Measurements from ENCODE around the gene LRRC17.
A peak's percentile ranks its signal among the peaks of the same experiment; 100 is the strongest.

LRRC17 gene

GRCh38 chr7:102934239-102934638 lies 21.4 kb downstream of the LRRC17 start:
- Histone ChIP-seq H3K27me3 (no peaks in the 10 kb centered on the region), H3K36me3 (no peaks in the 10 kb centered on the region), H3K9me3 (no peaks in the 10 kb centered on the region), H3K4me3 (ENCODE audit: low read depth, low read length) (no peak overlapping the region), H3K4me1 (peaks cover 19% of the 10 kb centered on the region)
- no peak for TF ChIP-seq CTCF (IDR thresholded peaks at IDR 0.05; ENCODE audit: low read depth, low read length)
- no peak for DNase-seq

- no peak for DNase-seq
- Histone ChIP-seq H3K4me3 (ENCODE audit: low read depth, low read length) (no peak overlapping the region), H3K9me3 (no peaks in the 10 kb centered on the region), H3K4me1 (peaks cover 19% of the 10 kb centered on the region), H3K27me3 (no peaks in the 10 kb centered on the region), H3K36me3 (no peaks in the 10 kb centered on the region)
- TF ChIP-seq CTCF (IDR thresholded peaks at IDR 0.05; ENCODE audit: low read depth, low read length) = no peak
These were observed 21.9 kb downstream of the LRRC17 start for GRCh38 chr7:102934701-102935100.

GRCh38 chr7:102935450-102936115 lies 22.8 kb downstream of the LRRC17 start:
- H3K9me3 ChIP-seq = no peaks in the 10 kb centered on the region
- TF ChIP-seq CTCF (IDR thresholded peaks at IDR 0.05; ENCODE audit: low read depth, low read length) = no peak
- peaks cover 19% of the 10 kb centered on the region for H3K4me1 ChIP-seq
- DNase-seq = peak; percentile 8
- H3K36me3 ChIP-seq = no peaks in the 10 kb centered on the region
- H3K27me3 ChIP-seq = no peaks in the 10 kb centered on the region
- H3K4me3 ChIP-seq (ENCODE audit: low read depth, low read length) = no peak overlapping the region

DNA sequence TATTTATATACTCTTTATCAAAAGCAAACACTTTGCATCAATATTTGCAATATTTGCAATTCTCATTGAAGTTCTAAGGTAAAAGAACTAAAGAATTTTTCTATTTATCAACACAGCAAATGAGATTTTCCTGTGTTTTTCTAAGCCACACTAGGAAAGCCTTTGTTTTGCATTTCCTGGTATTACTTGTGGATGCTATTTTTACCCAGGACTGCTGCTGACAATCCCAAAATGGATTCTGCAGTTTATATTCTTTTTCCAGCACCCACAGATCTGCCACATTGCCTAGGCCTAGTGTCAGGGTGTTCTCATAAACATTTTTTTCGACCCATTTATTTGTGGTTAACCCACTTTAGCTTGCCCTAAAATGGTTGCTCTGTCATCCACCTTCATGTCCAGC lies 25.9 kb downstream of the LRRC17 start:
- TF ChIP-seq CTCF (IDR thresholded peaks at IDR 0.05; ENCODE audit: low read depth, low read length) = no peak
- no peaks in the 10 kb centered on the region for H3K9me3 ChIP-seq
- no peaks in the 10 kb centered on the region for H3K36me3 ChIP-seq

DNA sequence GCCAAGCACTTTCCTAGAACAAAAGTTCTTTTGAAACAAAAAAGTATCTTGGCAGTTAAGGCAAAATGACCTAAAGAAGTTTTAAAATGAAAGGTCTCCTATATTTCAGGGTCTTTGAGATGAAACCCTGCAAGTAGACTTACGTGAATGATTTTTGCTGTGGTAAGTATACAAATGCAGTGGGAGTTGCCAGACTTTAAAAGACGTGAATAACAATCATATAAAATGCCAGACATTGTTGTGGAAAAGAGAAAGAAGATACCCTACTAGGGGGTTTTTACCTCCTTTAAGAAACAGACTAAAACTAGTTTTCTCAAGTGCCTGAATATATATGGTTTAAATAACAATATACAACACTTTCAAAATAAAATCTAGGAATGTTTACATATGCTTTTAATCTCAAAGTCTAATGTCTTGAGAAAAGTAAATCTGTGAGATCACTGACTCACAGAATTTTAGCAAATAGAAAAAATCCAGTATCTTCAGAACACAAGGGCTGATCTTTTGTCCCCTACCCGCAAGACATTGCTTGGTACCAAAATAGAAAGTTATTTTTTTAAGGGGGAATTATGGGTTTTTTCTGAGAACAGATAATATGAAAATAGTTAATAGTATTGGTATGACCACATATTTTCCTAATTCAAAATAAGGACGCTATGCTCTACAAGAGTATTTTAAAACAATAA lies 29.5 kb downstream of the LRRC17 start:
- no peak overlapping the region for H3K4me3 ChIP-seq (ENCODE audit: low read depth, low read length)

More for the DNA sequence above, 25.9 kb downstream of the LRRC17 start:
- Histone ChIP-seq H3K4me1 (peaks cover 15% of the 10 kb centered on the region), H3K27me3 (no peaks in the 10 kb centered on the region), H3K4me3 (ENCODE audit: low read depth, low read length) (no peak overlapping the region)
- DNase-seq = no peak

More for the DNA sequence above, 29.5 kb downstream of the LRRC17 start:
- Histone ChIP-seq H3K9me3 (no peaks in the 10 kb centered on the region), H3K36me3 (no peaks in the 10 kb centered on the region), H3K4me1 (no peaks in the 10 kb centered on the region), H3K27me3 (no peaks in the 10 kb centered on the region)
- no peak for DNase-seq
- TF ChIP-seq CTCF (IDR thresholded peaks at IDR 0.05; ENCODE audit: low read depth, low read length) = no peak

Data from BE2C (cell line).